HL-60 (cell line): ENCODE results near the gene AP2M1.

ENCODE experiments used
- CTCF ChIP-seq: IDR thresholded peaks from one replicate; pipeline ENCODE4 v1.5.1; 2011; ENCODE audit warnings: low read length, control low read depth, inconsistent platforms; ENCODE audit not compliant: insufficient read depth
- POLR2AphosphoS5 ChIP-seq: IDR thresholded peaks from 2 replicates; pipeline ENCODE4 v1.6.1; 2012; ENCODE audit warnings: low read depth
- REST ChIP-seq: IDR thresholded peaks from 2 replicates; pipeline ENCODE4 v1.6.1; 2012; ENCODE audit warnings: low read depth; ENCODE audit not compliant: insufficient replicate concordance

GRCh38 chr3:184227481-184227935 lies 52.9 kb downstream of the AP2M1 start:
- peak; percentile 89 for TF ChIP-seq CTCF
- no peak for TF ChIP-seq POLR2AphosphoS5
- TF ChIP-seq REST = no peak
